ENCODE measurements around the gene CEP85.

GRCh38 chr1:26323382-26323781, 89.4 kb downstream of the CEP85 start:
- TF ChIP-seq POLR2AphosphoS5 (IDR thresholded peaks at IDR 0.05; ENCODE audit: low read depth, low read length) (no peak), TAF1 (IDR thresholded peaks at IDR 0.05; ENCODE audit: low read depth, low read length) (no peak)

Measured in GM12891 (cell line).